ENCODE measurements around the gene FOXS1. TPM values are rescaled to one million over a fixed set of nuclear protein-coding genes. Genes with fewer than 3 reads are reported as not detected.

Gene FOXS1
- total RNA-seq, 1 donor from 2014 or later, result not detected

GRCh38 chr20:31801508-31801907, 43.9 kb downstream of the FOXS1 start:
- intact Hi-C loops (cut with micrococcal nuclease), result no loop called here
- H3K27me3 Mint-ChIP-seq, result no peaks in the 10 kb centered on the region
- no peak overlapping the region for H3K27ac Mint-ChIP-seq
- no peak for TF ChIP-seq CTCF (IDR thresholded peaks at IDR 0.05)
- H3K4me3 Mint-ChIP-seq, result no peak overlapping the region
- CTCF ChIA-PET, result no interaction called here
- ATAC-seq (ENCODE audit: low read depth) (no peak), DNase-seq (no peak)
- H3K36me3 Mint-ChIP-seq (ENCODE audit: low read depth), result no peaks in the 10 kb centered on the region
- H3K4me1 Mint-ChIP-seq, result peaks cover 6% of the 10 kb centered on the region
- POLR2A ChIA-PET, result no interaction called here
- H3K9me3 Mint-ChIP-seq, result no peaks in the 10 kb centered on the region

GRCh38 chr20:31797364-31797763, 48.0 kb downstream of the FOXS1 start:
- Mint-ChIP-seq H3K36me3 (ENCODE audit: low read depth) (no peaks in the 10 kb centered on the region), H3K4me1 (no peaks in the 10 kb centered on the region), H3K27me3 (no peaks in the 10 kb centered on the region), H3K9me3 (no peaks in the 10 kb centered on the region), H3K27ac (no peak overlapping the region), H3K4me3 (no peak overlapping the region)
- CTCF ChIA-PET, result no interaction called here
- ATAC-seq (ENCODE audit: low read depth) (no peak), DNase-seq (no peak)
- TF ChIP-seq CTCF (IDR thresholded peaks at IDR 0.05), result no peak
- intact Hi-C loops (cut with micrococcal nuclease), result no loop called here
- POLR2A ChIA-PET, result interaction anchor here (0.6 to 0.7 kb wide), 2 partner anchors 12 to 117 kb away, joined by 3 to 6 read pairs; no protein-coding TSS in a partner anchor

Other genes with a start within 250 kb of the FOXS1 start
- gene ID1, start 240.3 kb downstream of the FOXS1 start, total RNA-seq, result 0.20 and 0.60 TPM in 2 replicates
- gene COX4I2, start 207.7 kb downstream of the FOXS1 start, total RNA-seq, result not detected in 2 replicates
- gene BCL2L1, start 122.7 kb downstream of the FOXS1 start, total RNA-seq, result 53.4 and 60.4 TPM in 2 replicates
- 2.2 and 2.8 TPM in 2 replicates for gene TPX2, start 106.3 kb downstream of the FOXS1 start, total RNA-seq
- not detected in 2 replicates for gene MYLK2, start 26.2 kb downstream of the FOXS1 start, total RNA-seq
- 25.0 and 26.9 TPM in 2 replicates for gene DUSP15, start 24.9 kb upstream of the FOXS1 start, total RNA-seq
- 0.60 and 0.61 TPM in 2 replicates for gene TTLL9, start 25.0 kb upstream of the FOXS1 start, total RNA-seq
- 16.4 and 18.7 TPM in 2 replicates for gene PDRG1, start 106.4 kb upstream of the FOXS1 start, total RNA-seq
- 0.04 and 0.12 TPM in 2 replicates for gene XKR7, start 122.5 kb upstream of the FOXS1 start, total RNA-seq
- 0.11 and 0.20 TPM in 2 replicates for gene CCM2L, start 164.8 kb upstream of the FOXS1 start, total RNA-seq
- gene HCK, start 206.6 kb upstream of the FOXS1 start, total RNA-seq, result 183 TPM in 2 replicates